ENCODE data around the gene HEATR5A. TPM values are rescaled to one million over a fixed set of nuclear protein-coding genes. Genes with fewer than 3 reads are reported as not detected.

Gene HEATR5A
- total and polyA plus RNA-seq, 9 of the 15 experiments (the other 6 are each of a cell fraction or from before 2014, with no cell fraction given), result 8.0 to 50.9 (median 23.0) TPM

- TF ChIP-seq ZNF592 (IDR thresholded peaks at IDR 0.05) (0 out of 2 replicates have a peak, but pooled peaks have one; percentile 20), MBD2 (IDR thresholded peaks at IDR 0.05; ENCODE audit: borderline replicate concordance, low read depth) (no peak), ATF1 (CRISPR knock-in tag; IDR thresholded peaks at IDR 0.05) (no peak), ATF1 (tag; IDR thresholded peaks at IDR 0.05) (peak; percentile 79), CTBP1 (IDR thresholded peaks at IDR 0.05; ENCODE audit: borderline replicate concordance) (peak; percentile 70; the same call in 1 of the 2 replicates), XRCC4 (IDR thresholded peaks at IDR 0.05; ENCODE audit: extremely low read depth, insufficient read depth, insufficient read length) (no peak), PBX2 (CRISPR knock-in tag; IDR thresholded peaks at IDR 0.05; ENCODE audit: low read depth) (no peak), PBX2 (tag; conservative IDR thresholded peaks at IDR 0.05; ENCODE audit: low read depth) (no peak), KDM5B (IDR thresholded peaks at IDR 0.05; ENCODE audit: insufficient replicate concordance, low read depth, low read length) (peak; percentile 80), HDAC1 (IDR thresholded peaks at IDR 0.05) (peak in 1 of 2 experiments; percentile 86; a peak in 2 of 4 replicates), KDM2B (CRISPR knock-in tag; IDR thresholded peaks at IDR 0.05) (no peak), ZNF696 (CRISPR knock-in tag; conservative IDR thresholded peaks at IDR 0.05) (no peak), NR3C1 (CRISPR knock-in tag; IDR thresholded peaks at IDR 0.05) (no peak), ZNF561 (CRISPR knock-in tag; conservative IDR thresholded peaks at IDR 0.05) (no peak), ZNF79 (CRISPR knock-in tag; IDR thresholded peaks at IDR 0.05; ENCODE audit: low read depth) (no peak)
- TF ChIP-seq, protein P1, sequence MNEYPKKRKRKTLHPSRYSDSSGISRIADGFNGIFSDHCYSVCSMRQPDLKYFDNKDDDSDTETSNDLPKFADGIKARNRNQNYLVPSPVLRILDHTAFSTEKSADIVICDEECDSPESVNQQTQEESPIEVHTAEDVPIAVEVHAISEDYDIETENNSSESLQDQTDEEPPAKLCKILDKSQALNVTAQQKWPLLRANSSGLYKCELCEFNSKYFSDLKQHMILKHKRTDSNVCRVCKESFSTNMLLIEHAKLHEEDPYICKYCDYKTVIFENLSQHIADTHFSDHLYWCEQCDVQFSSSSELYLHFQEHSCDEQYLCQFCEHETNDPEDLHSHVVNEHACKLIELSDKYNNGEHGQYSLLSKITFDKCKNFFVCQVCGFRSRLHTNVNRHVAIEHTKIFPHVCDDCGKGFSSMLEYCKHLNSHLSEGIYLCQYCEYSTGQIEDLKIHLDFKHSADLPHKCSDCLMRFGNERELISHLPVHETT (CRISPR knock-in tag; conservative IDR thresholded peaks at IDR 0.05 in 1 of 2, IDR thresholded peaks at IDR 0.05 in 1 of 2), result peak in 1 of 2 experiments; percentile 17; a peak in 1 of 4 replicates
- TF ChIP-seq, protein P2, sequence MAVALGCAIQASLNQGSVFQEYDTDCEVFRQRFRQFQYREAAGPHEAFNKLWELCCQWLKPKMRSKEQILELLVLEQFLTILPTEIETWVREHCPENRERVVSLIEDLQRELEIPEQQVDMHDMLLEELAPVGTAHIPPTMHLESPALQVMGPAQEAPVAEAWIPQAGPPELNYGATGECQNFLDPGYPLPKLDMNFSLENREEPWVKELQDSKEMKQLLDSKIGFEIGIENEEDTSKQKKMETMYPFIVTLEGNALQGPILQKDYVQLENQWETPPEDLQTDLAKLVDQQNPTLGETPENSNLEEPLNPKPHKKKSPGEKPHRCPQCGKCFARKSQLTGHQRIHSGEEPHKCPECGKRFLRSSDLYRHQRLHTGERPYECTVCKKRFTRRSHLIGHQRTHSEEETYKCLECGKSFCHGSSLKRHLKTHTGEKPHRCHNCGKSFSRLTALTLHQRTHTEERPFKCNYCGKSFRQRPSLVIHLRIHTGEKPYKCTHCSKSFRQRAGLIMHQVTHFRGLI (CRISPR knock-in tag; IDR thresholded peaks at IDR 0.05), result no peak
These were observed 36.7 kb upstream of the HEATR5A start, which contains the start of gene DTD2 (continued) for GRCh38 chr14:31456841-31457664.
